Activated naive CD8-positive, alpha-beta T cell treated with anti-CD3 and anti-CD28 coated beads for 36 hours (primary cell): Measurements from ENCODE around the gene DYNC1LI2. TPM values are rescaled to one million over a fixed set of nuclear protein-coding genes. Genes with fewer than 3 reads are reported as not detected.
A peak's percentile ranks its signal among the peaks of the same experiment; 100 is the strongest.
"Not testable (repeated sequence)": the region's sequence is repeated elsewhere in the genome, so short reads cannot be mapped to it uniquely, and the experiment has no call there.

Source experiments
- DNase-seq: peaks from one replicate; pipeline ENCODE4 v3.0.0; 2021
- H3K27ac Mint-ChIP-seq: one replicate; pipeline ENCODE4 v1.8.0; 2022; ENCODE audit warnings: mild to moderate bottlenecking, moderate library complexity, mixed read lengths
- H3K27me3 Mint-ChIP-seq: one replicate; pipeline ENCODE4 v1.8.0; 2022; ENCODE audit warnings: mild to moderate bottlenecking, mixed read lengths
- H3K36me3 Mint-ChIP-seq: one replicate; pipeline ENCODE4 v1.8.0; 2021; ENCODE audit warnings: mild to moderate bottlenecking, mixed read lengths
- H3K4me1 Mint-ChIP-seq: one replicate; pipeline ENCODE4 v1.8.0; 2021; ENCODE audit warnings: mixed read lengths
- H3K4me3 Mint-ChIP-seq: one replicate; pipeline ENCODE4 v1.8.0; 2022; ENCODE audit warnings: mild to moderate bottlenecking, moderate library complexity, mixed read lengths
- H3K9me3 Mint-ChIP-seq: one replicate; pipeline ENCODE4 v1.8.0; 2022; ENCODE audit warnings: mixed read lengths
- total RNA-seq, 2 experiments: library from RNA; stranded (reverse); gene quantifications; one replicate each; pipeline ENCODE4 v1.2.3, GENCODE V29; 2021

DYNC1LI2 gene
- total RNA-seq, 2 experiments from 2014 or later, result 38.8 to 41.1 TPM

- Mint-ChIP-seq H3K36me3 (peaks cover 1% of the 10 kb centered on the region), H3K27ac (no peak overlapping the region), H3K27me3 (peaks cover 37% of the 10 kb centered on the region), H3K9me3 (no peaks in the 10 kb centered on the region), H3K4me3 (peak overlapping the region; percentile 76), H3K4me1 (peaks cover 18% of the 10 kb centered on the region)
- no peak for DNase-seq
These were observed 55.3 kb downstream of the DYNC1LI2 start for GRCh38 chr16:66695935-66696668.

GRCh38 chr16:66695471-66695934 lies 55.9 kb downstream of the DYNC1LI2 start:
- H3K27me3 Mint-ChIP-seq, result peaks cover 37% of the 10 kb centered on the region
- peak overlapping the region; percentile 76 for H3K4me3 Mint-ChIP-seq
- H3K36me3 Mint-ChIP-seq, result peaks cover 1% of the 10 kb centered on the region
- peaks cover 19% of the 10 kb centered on the region for H3K4me1 Mint-ChIP-seq
- H3K27ac Mint-ChIP-seq, result no peak overlapping the region
- H3K9me3 Mint-ChIP-seq, result no peaks in the 10 kb centered on the region
- DNase-seq, result peak; percentile 3

DNA sequence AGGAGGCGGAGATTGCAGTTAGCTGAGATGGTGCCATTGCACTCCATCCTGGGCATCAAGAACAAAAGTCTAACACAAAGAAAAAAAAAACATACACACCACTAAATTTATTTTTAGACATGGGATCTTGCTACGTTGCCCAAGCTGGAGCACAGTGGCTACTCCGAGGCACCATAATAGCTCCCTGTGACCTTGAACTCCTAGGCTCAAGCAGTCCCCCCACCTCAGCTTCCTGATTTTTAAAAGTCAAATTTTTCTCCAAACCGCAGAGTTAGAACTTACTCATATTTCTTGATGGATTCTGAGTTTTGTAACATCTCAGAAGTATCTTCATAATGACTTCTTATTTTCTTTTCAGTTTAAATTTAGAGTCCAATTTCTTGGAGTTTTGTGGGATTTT lies 58.3 kb downstream of the DYNC1LI2 start:
- Mint-ChIP-seq H3K27me3 (peaks cover 28% of the 10 kb centered on the region), H3K36me3 (peaks cover 1% of the 10 kb centered on the region), H3K4me3 (no peak overlapping the region), H3K4me1 (peaks cover 19% of the 10 kb centered on the region), H3K9me3 (no peaks in the 10 kb centered on the region), H3K27ac (no peak overlapping the region)
- DNase-seq, result no peak

DNA sequence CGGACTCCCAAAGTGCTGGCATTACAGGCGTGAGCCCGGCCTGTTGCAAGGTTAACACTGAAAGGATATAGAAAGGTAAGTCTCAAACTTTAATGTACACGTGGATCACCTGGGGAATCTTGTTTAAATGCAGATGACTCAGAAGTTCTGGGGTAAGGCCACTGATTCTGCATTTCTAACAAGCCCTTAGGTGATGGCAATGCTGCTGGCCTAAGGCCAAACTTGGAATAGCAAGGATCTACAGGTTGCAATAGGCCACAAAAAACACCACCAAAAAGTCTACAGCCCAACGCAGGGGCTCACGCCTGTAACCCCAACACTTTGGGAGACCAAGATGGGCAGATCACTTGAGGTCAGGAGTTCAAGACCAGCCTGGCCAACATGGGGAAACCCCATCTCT lies 59.1 kb downstream of the DYNC1LI2 start:
- Mint-ChIP-seq H3K27me3 (peaks cover 21% of the 10 kb centered on the region), H3K9me3 (no peaks in the 10 kb centered on the region), H3K4me1 (peaks cover 18% of the 10 kb centered on the region), H3K36me3 (peaks cover 1% of the 10 kb centered on the region), H3K4me3 (no peak overlapping the region), H3K27ac (no peak overlapping the region)
- DNase-seq, result no peak

GRCh38 chr16:66691234-66691633 lies 60.2 kb downstream of the DYNC1LI2 start:
- H3K27me3 Mint-ChIP-seq, result peaks cover 19% of the 10 kb centered on the region
- DNase-seq, result no peak
- no peaks in the 10 kb centered on the region for H3K9me3 Mint-ChIP-seq
- no peak overlapping the region for H3K27ac Mint-ChIP-seq
- peaks cover 1% of the 10 kb centered on the region for H3K36me3 Mint-ChIP-seq
- peaks cover 14% of the 10 kb centered on the region for H3K4me1 Mint-ChIP-seq
- H3K4me3 Mint-ChIP-seq, result no peak overlapping the region

DNA sequence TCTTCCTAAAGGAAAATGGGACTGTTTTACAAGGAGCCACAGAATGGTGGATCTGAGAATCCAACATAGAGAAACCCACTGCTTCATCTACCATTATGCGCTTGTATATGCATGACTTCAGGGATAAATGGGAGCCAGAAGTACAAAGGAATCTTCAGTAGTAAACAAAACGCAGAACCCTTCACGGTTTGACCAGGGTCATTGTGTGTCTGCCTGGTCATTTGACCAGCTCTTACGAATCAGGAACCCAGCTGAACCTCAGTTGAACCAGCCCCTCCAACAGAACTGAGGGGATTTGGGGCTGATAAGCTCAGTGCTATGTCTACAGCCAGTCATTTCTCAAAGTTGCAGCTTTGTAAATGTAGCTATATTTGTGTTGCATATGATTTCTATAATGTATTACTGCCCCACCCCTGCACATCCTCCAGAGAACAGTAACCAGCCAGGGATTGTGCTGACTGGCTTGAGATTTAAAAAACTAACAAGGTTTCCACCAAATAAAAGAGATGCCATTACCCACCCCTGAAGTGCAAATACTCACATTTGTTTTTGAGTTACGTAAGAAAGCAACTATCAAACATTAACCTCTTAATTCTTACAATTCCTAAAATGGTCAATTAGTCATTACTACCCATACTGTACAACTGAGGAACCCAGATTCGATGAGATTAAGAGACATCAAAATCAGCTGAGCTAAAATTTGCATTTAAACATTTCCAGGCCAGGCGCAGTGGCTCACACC lies 61.1 kb downstream of the DYNC1LI2 start:
- Mint-ChIP-seq H3K4me3 (no peak overlapping the region), H3K27ac (no peak overlapping the region), H3K4me1 (peaks cover 8% of the 10 kb centered on the region), H3K9me3 (no peaks in the 10 kb centered on the region), H3K36me3 (peaks cover 1% of the 10 kb centered on the region), H3K27me3 (peaks cover 18% of the 10 kb centered on the region)
- no peak for DNase-seq

DNA sequence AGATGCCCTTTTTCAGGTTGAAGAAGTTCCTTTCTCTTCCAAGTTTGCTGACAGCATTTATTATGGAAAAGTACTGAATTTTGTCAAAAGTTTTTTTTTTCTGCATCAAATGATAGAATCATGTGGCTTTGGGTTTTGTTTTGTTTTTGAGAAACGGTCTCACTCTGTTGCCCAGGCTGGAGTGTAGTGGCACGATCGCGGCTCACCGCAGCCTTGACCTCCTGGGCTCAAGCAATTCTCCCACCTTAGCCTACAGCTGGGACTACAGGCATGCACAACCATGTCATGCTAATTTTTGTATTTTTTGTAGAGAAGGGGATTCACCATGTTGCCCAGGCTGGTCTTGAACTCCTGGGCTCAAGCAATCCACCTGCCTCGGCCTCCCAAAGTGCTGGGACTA lies 62.1 kb downstream of the DYNC1LI2 start:
- no peaks in the 10 kb centered on the region for H3K36me3 Mint-ChIP-seq
- H3K4me1 Mint-ChIP-seq, result peaks cover 4% of the 10 kb centered on the region
- H3K9me3 Mint-ChIP-seq, result no peaks in the 10 kb centered on the region
- no peak overlapping the region for H3K27ac Mint-ChIP-seq
- no peak for DNase-seq
- H3K27me3 Mint-ChIP-seq, result peaks cover 9% of the 10 kb centered on the region
- H3K4me3 Mint-ChIP-seq, result no peak overlapping the region

DNA sequence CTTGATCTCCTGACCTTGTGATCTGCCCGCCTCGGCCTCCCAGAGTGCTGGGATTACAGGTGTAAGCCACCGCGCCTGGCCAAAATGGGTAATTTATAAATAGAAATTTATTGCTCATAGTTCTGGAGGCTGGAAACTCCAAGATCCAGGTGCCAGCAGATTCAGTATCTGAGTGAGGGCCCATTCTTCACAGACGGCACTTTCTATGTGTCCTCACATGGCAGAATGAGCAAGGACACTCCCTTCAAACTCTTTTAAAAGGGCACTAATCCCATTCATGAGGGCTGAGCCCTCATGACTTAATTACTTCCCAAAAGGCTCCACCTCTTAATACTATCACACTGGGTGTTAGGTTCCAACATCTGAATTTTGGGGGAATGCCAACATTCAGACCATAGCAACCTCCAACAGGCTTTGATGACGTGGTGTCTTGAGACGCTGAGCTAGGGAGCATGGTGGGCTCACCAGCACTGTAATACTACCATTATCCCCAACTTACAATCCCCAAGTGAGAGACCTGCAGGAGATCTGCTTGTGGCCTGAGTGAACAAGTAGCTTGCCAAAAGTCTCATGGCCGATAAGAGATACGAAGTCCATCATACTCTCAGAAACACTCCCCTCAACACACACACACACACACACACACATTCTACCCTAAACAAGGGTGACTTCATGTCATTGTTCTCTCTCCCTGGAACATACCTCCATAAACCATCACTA lies 63.3 kb downstream of the DYNC1LI2 start:
- no peaks in the 10 kb centered on the region for H3K36me3 Mint-ChIP-seq
- no peak for DNase-seq
- peaks cover 4% of the 10 kb centered on the region for H3K4me1 Mint-ChIP-seq
- no peak overlapping the region for H3K4me3 Mint-ChIP-seq
- H3K27me3 Mint-ChIP-seq, result no peaks in the 10 kb centered on the region
- H3K27ac Mint-ChIP-seq, result peak overlapping the region; percentile 18
- no peaks in the 10 kb centered on the region for H3K9me3 Mint-ChIP-seq

DNA sequence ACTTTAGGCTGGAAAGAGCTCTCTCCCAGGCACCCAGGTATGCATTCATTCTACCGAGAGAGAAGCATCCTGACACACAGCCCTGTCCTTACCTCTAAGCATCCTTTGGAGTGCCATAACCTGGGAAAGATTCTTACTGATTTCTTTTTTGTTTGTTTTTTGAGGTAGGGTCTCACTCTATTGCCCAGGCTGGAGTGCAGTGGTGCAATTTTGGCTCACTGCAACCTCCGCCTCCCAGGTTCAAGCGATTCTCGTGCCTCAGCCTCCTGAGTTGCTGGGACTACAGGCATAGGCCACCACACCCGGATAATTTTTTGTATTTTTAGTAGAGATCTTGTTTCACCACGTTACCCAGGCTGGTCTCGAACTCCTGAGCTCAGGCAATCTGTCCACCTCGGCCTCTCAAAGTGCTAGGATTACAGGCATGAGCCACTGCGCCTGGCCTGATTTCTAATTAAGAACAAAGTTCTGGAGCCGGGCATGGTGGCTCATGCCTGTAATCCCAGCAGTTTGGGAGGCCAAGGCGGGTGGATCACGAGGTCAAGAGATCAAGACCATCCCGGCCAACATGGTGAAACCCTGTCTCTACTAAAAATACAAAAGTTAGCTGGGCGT lies 65.8 kb downstream of the DYNC1LI2 start:
- DNase-seq, H3K4me3 Mint-ChIP-seq, H3K9me3 Mint-ChIP-seq, H3K36me3 Mint-ChIP-seq, H3K27me3 Mint-ChIP-seq, H3K27ac Mint-ChIP-seq, H3K4me1 Mint-ChIP-seq: not testable (repeated sequence)

- no peaks in the 10 kb centered on the region for H3K4me1 Mint-ChIP-seq
- no peak for DNase-seq
- no peak overlapping the region for H3K4me3 Mint-ChIP-seq
- H3K27me3 Mint-ChIP-seq, result no peaks in the 10 kb centered on the region
- H3K9me3 Mint-ChIP-seq, result no peaks in the 10 kb centered on the region
- H3K27ac Mint-ChIP-seq, result no peak overlapping the region
- H3K36me3 Mint-ChIP-seq, result no peaks in the 10 kb centered on the region
These were observed 69.1 kb downstream of the DYNC1LI2 start for GRCh38 chr16:66682271-66682670.

- Mint-ChIP-seq H3K27me3 (no peaks in the 10 kb centered on the region), H3K4me1 (no peaks in the 10 kb centered on the region), H3K36me3 (no peaks in the 10 kb centered on the region), H3K9me3 (no peaks in the 10 kb centered on the region), H3K4me3 (no peak overlapping the region), H3K27ac (no peak overlapping the region)
- DNase-seq, result no peak
These were observed 69.7 kb downstream of the DYNC1LI2 start for GRCh38 chr16:66681676-66682075.

- Mint-ChIP-seq H3K4me1 (no peaks in the 10 kb centered on the region), H3K36me3 (no peaks in the 10 kb centered on the region), H3K4me3 (no peak overlapping the region), H3K27ac (no peak overlapping the region), H3K9me3 (no peaks in the 10 kb centered on the region), H3K27me3 (no peaks in the 10 kb centered on the region)
- no peak for DNase-seq
These were observed 73.1 kb downstream of the DYNC1LI2 start for GRCh38 chr16:66678337-66678736.

DNA sequence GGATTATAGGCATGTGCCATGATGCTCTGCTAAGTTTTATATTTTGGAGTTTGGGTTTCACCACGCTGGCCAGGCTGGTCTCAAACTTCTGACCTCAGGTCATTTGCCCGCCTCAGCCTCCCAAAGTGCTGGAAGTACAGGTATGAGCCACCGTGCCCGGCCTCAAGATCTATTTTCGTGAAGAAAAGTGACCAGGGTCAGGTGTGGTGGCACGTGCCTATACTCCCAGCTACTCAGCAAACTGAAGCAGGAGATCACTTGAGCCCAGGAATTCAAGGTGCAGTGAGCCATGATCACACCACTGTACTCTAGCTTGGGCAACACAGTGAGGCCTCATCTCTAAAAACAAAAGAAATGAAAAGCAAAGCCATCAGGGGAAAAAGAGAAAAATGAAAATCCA lies 73.6 kb downstream of the DYNC1LI2 start:
- Mint-ChIP-seq H3K36me3 (no peaks in the 10 kb centered on the region), H3K27ac (no peak overlapping the region), H3K27me3 (no peaks in the 10 kb centered on the region), H3K4me1 (no peaks in the 10 kb centered on the region), H3K4me3 (no peak overlapping the region), H3K9me3 (no peaks in the 10 kb centered on the region)
- no peak for DNase-seq

GRCh38 chr16:66677179-66677578 lies 74.2 kb downstream of the DYNC1LI2 start:
- no peaks in the 10 kb centered on the region for H3K9me3 Mint-ChIP-seq

DNA sequence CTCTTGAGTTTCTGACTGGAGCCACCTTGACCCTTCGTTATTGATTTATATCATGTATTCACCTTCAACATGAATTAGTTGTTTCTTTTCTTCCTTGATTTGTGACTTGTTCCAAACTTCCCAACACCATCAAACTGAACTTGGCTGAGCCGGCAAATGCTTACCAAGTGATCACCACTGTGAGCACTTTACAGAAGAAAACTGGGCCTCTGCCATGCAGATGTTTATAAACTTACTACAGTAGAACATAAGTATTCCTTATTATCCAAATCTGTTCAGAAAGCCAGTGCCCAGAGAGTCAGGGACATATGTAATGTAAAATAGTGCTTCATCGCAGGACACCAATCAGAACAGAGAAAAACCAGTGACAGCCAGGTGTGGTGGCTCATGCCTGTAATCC lies 74.8 kb downstream of the DYNC1LI2 start:
- H3K27me3 Mint-ChIP-seq, result no peaks in the 10 kb centered on the region
- no peaks in the 10 kb centered on the region for H3K36me3 Mint-ChIP-seq
- H3K27ac Mint-ChIP-seq, result no peak overlapping the region
- H3K9me3 Mint-ChIP-seq, result no peaks in the 10 kb centered on the region
- no peak for DNase-seq
- H3K4me1 Mint-ChIP-seq, result no peaks in the 10 kb centered on the region
- no peak overlapping the region for H3K4me3 Mint-ChIP-seq

More at GRCh38 chr16:66677179-66677578, 74.2 kb downstream of the DYNC1LI2 start:
- no peaks in the 10 kb centered on the region for H3K27me3 Mint-ChIP-seq
- H3K4me1 Mint-ChIP-seq, result no peaks in the 10 kb centered on the region
- H3K27ac Mint-ChIP-seq, result no peak overlapping the region
- no peak overlapping the region for H3K4me3 Mint-ChIP-seq
- DNase-seq, result no peak
- no peaks in the 10 kb centered on the region for H3K36me3 Mint-ChIP-seq
